Vagina (tissue), 2 donors: Measurements from ENCODE around the gene GCHFR. TPM values are rescaled to one million over a fixed set of nuclear protein-coding genes. Genes with fewer than 3 reads are reported as not detected.

Experiments
- DNase-seq, 2 donors: peaks; one replicate each; pipeline ENCODE4 v3.0.0-alpha.2; 2017; ENCODE audit errors: extremely low spot score in 2 of 2
- H3K27ac ChIP-seq: fragments of 200-600 bp; sonication (generic); one replicate; pipeline ENCODE4 v1.5.1; 2019
- H3K27me3 ChIP-seq: fragments of 200-600 bp; sonication (generic); one replicate; pipeline ENCODE4 v1.5.1; 2019
- H3K36me3 ChIP-seq, 2 donors: fragments of 200-600 bp; sonication (generic); one replicate each; pipeline ENCODE4 v1.5.1; 2017 to 2019
- H3K4me1 ChIP-seq: fragments of 200-600 bp; sonication (generic); one replicate; pipeline ENCODE4 v1.5.1; 2019
- H3K4me3 ChIP-seq, 2 donors: fragments of 200-600 bp; sonication (generic); 1 replicate in 1 of 2; 2 replicates in 1 of 2; pipeline ENCODE4 v1.5.1; 2016 to 2019
- H3K9me3 ChIP-seq: fragments of 200-600 bp; sonication (generic); one replicate; pipeline ENCODE4 v1.5.1; 2019
- POLR2A ChIP-seq, 2 donors: fragments of 450-650 bp; IDR thresholded peaks; one replicate each; pipeline ENCODE4 v1.6.1; 2017; ENCODE audit warnings: antibody characterized with exemption in 2 of 2, mild to moderate bottlenecking in 2 of 2, moderate library complexity in 2 of 2
- POLR2AphosphoS5 ChIP-seq, 2 donors: sonication (generic); formaldehyde crosslinking; IDR thresholded peaks; one replicate each; pipeline ENCODE4 v1.9.0; 2017; ENCODE audit warnings: antibody characterized with exemption in 2 of 2, mild to moderate bottlenecking in 2 of 2, low read depth in 1 of 2; ENCODE audit not compliant: insufficient read depth in 1 of 2
- intact Hi-C: fragments of 100-400 bp; cut with DNase I; formaldehyde crosslinking; loops from one replicate; pipeline ENCODE4 v1.15.1; 2023
- small RNA-seq: library from RNA; depleted of rRNA; stranded (forward); fragments of <200 nt; gene quantifications from one replicate; pipeline ENCODE3, GENCODE V24; 2016
- total RNA-seq: library from RNA; depleted of rRNA; stranded (reverse); fragments of >200 nt; gene quantifications from one replicate; pipeline ENCODE4 v1.2.3, GENCODE V29; 2016
- TF ChIP-seq, protein P1 (sequence below), 3 experiments: fragments of 450-650 bp in 2 of 3; fragments of 200-600 bp in 1 of 3; sonication (generic) in 1 of 3; IDR thresholded peaks; one replicate each; pipeline ENCODE4 v1.5.1; 2017 to 2019; ENCODE audit warnings: antibody characterized with exemption in 3 of 3, mild to moderate bottlenecking in 2 of 3, moderate library complexity in 2 of 3

The GCHFR gene
- total RNA-seq, 1 donor from 2014 or later, result 69.7 TPM

DNA sequence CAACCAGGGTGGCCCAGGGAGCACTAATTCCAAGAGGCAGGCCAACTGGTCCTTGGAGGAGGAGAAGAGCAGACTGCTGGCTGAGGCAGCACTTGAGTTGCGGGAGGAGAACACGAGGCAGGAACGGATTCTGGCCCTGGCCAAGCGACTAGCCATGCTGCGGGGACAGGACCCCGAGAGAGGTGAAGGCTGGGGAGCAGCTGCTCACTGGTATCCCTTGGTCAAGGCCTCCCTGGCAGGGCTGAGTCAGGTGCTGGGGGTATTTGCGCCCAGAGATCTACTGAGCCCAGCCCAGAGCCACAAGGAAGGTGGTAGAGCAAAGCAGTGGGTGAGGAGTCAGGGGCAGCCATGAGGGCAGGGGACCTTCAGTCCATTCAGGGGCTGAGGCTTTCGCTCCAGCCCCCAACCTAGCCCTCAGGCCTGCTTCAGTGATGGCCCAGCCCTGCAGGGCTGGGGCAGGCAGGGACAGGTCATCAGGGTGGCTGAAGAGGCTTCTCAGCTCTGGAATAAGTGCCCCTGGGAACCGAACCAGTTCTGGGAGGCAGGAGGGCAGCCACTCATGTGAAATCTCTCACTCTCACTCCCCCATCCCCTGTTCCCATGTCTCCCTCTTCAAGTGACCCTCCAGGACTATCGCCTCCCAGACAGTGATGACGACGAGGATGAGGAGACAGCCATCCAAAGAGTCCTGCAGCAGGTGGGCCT, 49.0 kb downstream of the GCHFR start:
- no peak overlapping the region for H3K27ac ChIP-seq
- no peaks in the 10 kb centered on the region for H3K27me3 ChIP-seq
- H3K9me3 ChIP-seq, result no peaks in the 10 kb centered on the region
- H3K36me3 ChIP-seq, result peaks cover 0 to 23% of the 10 kb centered on the region in 2 donors
- intact Hi-C loops, result no loop called here
- no peak for DNase-seq
- no peak overlapping the region for H3K4me3 ChIP-seq
- peaks cover 13% of the 10 kb centered on the region for H3K4me1 ChIP-seq
- no peak for TF ChIP-seq POLR2AphosphoS5 (IDR thresholded peaks at IDR 0.05; ENCODE audit: insufficient read depth in 1 of 2, low read depth in 1 of 2)

DNA sequence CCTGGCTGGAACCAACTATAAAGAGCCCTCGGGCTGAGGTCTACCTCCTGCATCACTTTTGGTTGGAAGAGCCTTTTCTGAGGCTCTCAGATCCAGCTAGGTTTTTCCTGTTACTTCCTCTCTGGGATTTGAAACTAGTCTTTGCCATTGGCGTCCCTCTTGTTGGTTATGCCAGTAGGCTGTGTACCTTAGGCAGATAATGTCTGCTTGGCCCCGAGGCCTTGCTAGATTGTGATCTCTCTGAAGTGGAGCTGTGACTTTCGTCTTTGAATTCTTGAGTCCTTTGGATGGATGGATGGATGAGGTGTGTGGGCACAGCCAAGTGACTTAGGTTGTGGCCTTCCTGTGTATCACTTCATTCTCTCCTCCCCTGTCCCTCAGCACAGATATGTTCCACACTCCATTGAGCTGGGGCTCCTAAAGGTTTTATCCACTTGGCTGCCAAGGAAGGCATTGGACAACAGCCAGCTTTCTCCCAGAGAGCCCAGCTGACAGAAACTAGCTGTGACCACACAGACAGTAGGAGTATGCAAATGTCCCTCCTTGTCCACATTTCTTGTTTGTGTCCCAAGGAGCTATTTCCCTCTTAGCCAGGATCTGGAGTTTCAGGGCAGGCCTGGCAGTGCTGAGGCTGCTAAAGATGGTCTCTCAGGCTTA, 51.3 kb downstream of the GCHFR start:
- H3K27me3 ChIP-seq, result no peaks in the 10 kb centered on the region
- intact Hi-C loops, result no loop called here
- peaks cover 0 to 23% of the 10 kb centered on the region in 2 donors for H3K36me3 ChIP-seq
- no peak for DNase-seq
- TF ChIP-seq POLR2AphosphoS5 (IDR thresholded peaks at IDR 0.05; ENCODE audit: insufficient read depth in 1 of 2, low read depth in 1 of 2) (no peak), POLR2A (IDR thresholded peaks at IDR 0.05) (no peak)
- TF ChIP-seq, protein P1, sequence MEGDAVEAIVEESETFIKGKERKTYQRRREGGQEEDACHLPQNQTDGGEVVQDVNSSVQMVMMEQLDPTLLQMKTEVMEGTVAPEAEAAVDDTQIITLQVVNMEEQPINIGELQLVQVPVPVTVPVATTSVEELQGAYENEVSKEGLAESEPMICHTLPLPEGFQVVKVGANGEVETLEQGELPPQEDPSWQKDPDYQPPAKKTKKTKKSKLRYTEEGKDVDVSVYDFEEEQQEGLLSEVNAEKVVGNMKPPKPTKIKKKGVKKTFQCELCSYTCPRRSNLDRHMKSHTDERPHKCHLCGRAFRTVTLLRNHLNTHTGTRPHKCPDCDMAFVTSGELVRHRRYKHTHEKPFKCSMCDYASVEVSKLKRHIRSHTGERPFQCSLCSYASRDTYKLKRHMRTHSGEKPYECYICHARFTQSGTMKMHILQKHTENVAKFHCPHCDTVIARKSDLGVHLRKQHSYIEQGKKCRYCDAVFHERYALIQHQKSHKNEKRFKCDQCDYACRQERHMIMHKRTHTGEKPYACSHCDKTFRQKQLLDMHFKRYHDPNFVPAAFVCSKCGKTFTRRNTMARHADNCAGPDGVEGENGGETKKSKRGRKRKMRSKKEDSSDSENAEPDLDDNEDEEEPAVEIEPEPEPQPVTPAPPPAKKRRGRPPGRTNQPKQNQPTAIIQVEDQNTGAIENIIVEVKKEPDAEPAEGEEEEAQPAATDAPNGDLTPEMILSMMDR (IDR thresholded peaks at IDR 0.05), result no peak
- no peak overlapping the region for H3K27ac ChIP-seq
- H3K4me3 ChIP-seq, result no peak overlapping the region
- H3K9me3 ChIP-seq, result no peaks in the 10 kb centered on the region
- no peaks in the 10 kb centered on the region for H3K4me1 ChIP-seq

Small RNA genes lying within 50 kb of the gene (small RNA-seq; reads per million reads assigned to genes)
- gene SUMO2P15, result not detected

Other genes with a start within 250 kb of the GCHFR start
- 20.6 TPM for gene CCDC32, start 199.0 kb upstream of the GCHFR start, total RNA-seq
- gene RPUSD2, start 194.8 kb upstream of the GCHFR start, total RNA-seq, result 12.8 TPM
- 3.4 TPM for gene KNL1, start 169.8 kb upstream of the GCHFR start, total RNA-seq
- 4.2 TPM for gene RAD51, start 68.9 kb upstream of the GCHFR start, total RNA-seq
- 19.6 TPM for gene RMDN3, start 8.8 kb upstream of the GCHFR start, total RNA-seq
- 2.9 TPM for gene C15orf62, start 5.9 kb downstream of the GCHFR start, total RNA-seq
- 34.4 TPM for gene ZFYVE19, start 43.0 kb downstream of the GCHFR start, total RNA-seq
- gene DNAJC17, start 43.4 kb downstream of the GCHFR start, total RNA-seq, result 14.0 TPM
- not detected for gene PPP1R14D, start 64.6 kb downstream of the GCHFR start, total RNA-seq
- 80.3 TPM for gene SPINT1, start 80.0 kb downstream of the GCHFR start, total RNA-seq
- gene RHOV, start 110.2 kb downstream of the GCHFR start, total RNA-seq, result 32.9 TPM
- 21.4 TPM for gene VPS18, start 130.4 kb downstream of the GCHFR start, total RNA-seq
- gene DLL4, start 165.3 kb downstream of the GCHFR start, total RNA-seq, result 20.9 TPM
- 25.3 TPM for gene CHAC1, start 189.4 kb downstream of the GCHFR start, total RNA-seq